GM21367 (cell line): Measurements from ENCODE around the gene STOX1.
"Not testable (repeated sequence)": the region's sequence is repeated elsewhere in the genome, so short reads cannot be mapped to it uniquely, and the experiment has no call there.

Experiments
- ATAC-seq: cut with Tn5 transposase; IDR thresholded peaks from one replicate; pipeline ENCODE4 v1.9.1; 2021; ENCODE audit not compliant: unreplicated experiment

STOX1 gene

GRCh38 chr10:68878496-68878895, 51.2 kb downstream of the STOX1 start:
- ATAC-seq, result no peak

- ATAC-seq, result no peak
Measured at GRCh38 chr10:68879628-68880027, 52.3 kb downstream of the STOX1 start.

- ATAC-seq, result no peak
Measured at GRCh38 chr10:68880181-68880580, 52.9 kb downstream of the STOX1 start.

- ATAC-seq, result no peak
Measured at GRCh38 chr10:68895041-68895440, 67.7 kb downstream of the STOX1 start.

- ATAC-seq, result no peak
Measured at GRCh38 chr10:68897336-68897741, 70.0 kb downstream of the STOX1 start.

- no peak for ATAC-seq
Measured at GRCh38 chr10:68899186-68899745, 71.9 kb downstream of the STOX1 start.

GRCh38 chr10:68900427-68901104, 73.2 kb downstream of the STOX1 start:
- no peak for ATAC-seq

GRCh38 chr10:68901105-68901927, 74.0 kb downstream of the STOX1 start, which contains the start of gene DDX50:
Gene DDX50 (plus strand): TSS chr10:68901315. CDS start chr10:68901385, 70 bp downstream.
- peak; percentile 96 for ATAC-seq

- ATAC-seq, result no peak
Measured at GRCh38 chr10:68902382-68902781, 75.1 kb downstream of the STOX1 start.

- no peak for ATAC-seq
Measured at GRCh38 chr10:68924593-68924992, 97.3 kb downstream of the STOX1 start.

GRCh38 chr10:68925489-68925888, 98.2 kb downstream of the STOX1 start:
- ATAC-seq, result no peak

GRCh38 chr10:68929157-68929556, 101.8 kb downstream of the STOX1 start:
- ATAC-seq, result not testable (repeated sequence)

- ATAC-seq, result not testable (repeated sequence)
Measured at GRCh38 chr10:68929888-68930287, 102.6 kb downstream of the STOX1 start.

GRCh38 chr10:68932860-68933259, 105.5 kb downstream of the STOX1 start:
- not testable (repeated sequence) for ATAC-seq

- ATAC-seq, result no peak
Measured at GRCh38 chr10:68934994-68935393, 107.7 kb downstream of the STOX1 start.

GRCh38 chr10:68938117-68938516, 110.8 kb downstream of the STOX1 start:
- ATAC-seq, result no peak

GRCh38 chr10:68938884-68939283, 111.6 kb downstream of the STOX1 start:
- no peak for ATAC-seq

GRCh38 chr10:68940917-68941316, 113.6 kb downstream of the STOX1 start:
- ATAC-seq, result not testable (repeated sequence)
